HepG2 (cell line): ENCODE measurements around the gene PNMA8B. TPM values are rescaled to one million over a fixed set of nuclear protein-coding genes. Genes with fewer than 3 reads are reported as not detected.

Source experiments
- ATF2 ChIP-seq: sonication (generic); formaldehyde crosslinking; IDR thresholded peaks from 2 replicates; pipeline ENCODE4 v1.4.0; 2020; ENCODE audit warnings: missing genetic modification reagents
- ATF7-NPFF ChIP-seq: sonication (generic); formaldehyde crosslinking; IDR thresholded peaks from 2 replicates; pipeline ENCODE4 v1.8.1; 2023; ENCODE audit warnings: mild to moderate bottlenecking, low read depth, missing genetic modification reagents, moderate library complexity
- BCL6 ChIP-seq: IDR thresholded peaks from 2 replicates; pipeline ENCODE4 v1.6.1; 2016; ENCODE audit warnings: missing genetic modification reagents, missing compliant biosample characterization
- ELF3 ChIP-seq: IDR thresholded peaks from 2 replicates; pipeline ENCODE4 v1.6.1; 2016; ENCODE audit warnings: missing genetic modification reagents, missing compliant biosample characterization
- HIVEP1 ChIP-seq: sonication (generic); formaldehyde crosslinking; IDR thresholded peaks from 2 replicates; pipeline ENCODE4 v1.4.0; 2020; ENCODE audit warnings: mild to moderate bottlenecking, missing genetic modification reagents
- MEIS2 ChIP-seq: sonication (generic); formaldehyde crosslinking; IDR thresholded peaks from 2 replicates; pipeline ENCODE4 v1.9.0; 2021; ENCODE audit warnings: mild to moderate bottlenecking, missing genetic modification reagents
- SIN3A ChIP-seq: IDR thresholded peaks from 2 replicates; pipeline ENCODE4 v1.6.1; 2011; ENCODE audit warnings: low read depth, mild to moderate bottlenecking, control low read depth, low read length, borderline replicate concordance
- SMAD3 ChIP-seq: sonication (generic); formaldehyde crosslinking; IDR thresholded peaks from 2 replicates; pipeline ENCODE4 v1.4.0; 2020; ENCODE audit warnings: missing genetic modification reagents
- SP4 ChIP-seq: sonication (generic); formaldehyde crosslinking; IDR thresholded peaks from 2 replicates; pipeline ENCODE4 v1.8.1; 2023; ENCODE audit warnings: mild to moderate bottlenecking, missing genetic modification reagents
- XRCC5 ChIP-seq: fragments of 200-400 bp; formaldehyde crosslinking; optimal IDR thresholded peaks from 2 replicates; pipeline ENCODE3; 2017; ENCODE audit warnings: mild to moderate bottlenecking, low read length
- ZNF430 ChIP-seq: sonication (generic); formaldehyde crosslinking; IDR thresholded peaks from 2 replicates; pipeline ENCODE4 v1.9.0; 2021; ENCODE audit warnings: mild to moderate bottlenecking, missing genetic modification reagents
- ZNF484 ChIP-seq: sonication (generic); formaldehyde crosslinking; IDR thresholded peaks from 2 replicates; pipeline ENCODE4 v1.5.1; 2020; ENCODE audit warnings: mild to moderate bottlenecking, low read depth, missing genetic modification reagents, borderline replicate concordance
- ZNF512 ChIP-seq: sonication (generic); formaldehyde crosslinking; IDR thresholded peaks from 2 replicates; pipeline ENCODE4 v1.4.0; 2020; ENCODE audit warnings: mild to moderate bottlenecking, missing genetic modification reagents
- ZNF768 ChIP-seq: sonication (generic); formaldehyde crosslinking; IDR thresholded peaks from 2 replicates; pipeline ENCODE4 v1.4.0; 2020; ENCODE audit warnings: missing genetic modification reagents
- ZNF782 ChIP-seq: sonication (generic); formaldehyde crosslinking; IDR thresholded peaks from 2 replicates; pipeline ENCODE4 v1.4.0; 2020; ENCODE audit warnings: missing genetic modification reagents, mild to moderate bottlenecking, borderline replicate concordance
- ZNF792 ChIP-seq: IDR thresholded peaks from 2 replicates; pipeline ENCODE4 v1.6.1; 2016
- polyA plus RNA-seq, 8 experiments: library from polyadenylated mRNA; depleted of rRNA in 3 of 8; stranded (reverse) in 7 of 8; unstranded in 1 of 8; fragments of >200 nt; fragmentation: Illumina TruSeq in 4 of 8; extraction: Trizol in 4 of 8; gene quantifications; 2 replicates each; pipeline versions ENCODE4 v1.2.1 to v1.2.3, GENCODE V29; 2011 to 2016; ENCODE audit warnings: low read depth in 4 of 8, missing spikeins in 1 of 8, mixed read lengths in 1 of 8; ENCODE audit not compliant: insufficient read depth in 1 of 8
- total RNA-seq, 5 experiments: library from RNA; depleted of rRNA; stranded (reverse); fragments of >200 nt; fragmentation: Illumina TruSeq; extraction: Trizol; gene quantifications; 2 replicates each; pipeline ENCODE4 v1.2.3, GENCODE V29; 2016; ENCODE audit warnings: low read depth in 1 of 5
- TF ChIP-seq, protein P1 (sequence below): sonication (generic); formaldehyde crosslinking; IDR thresholded peaks from 2 replicates; pipeline ENCODE4 v1.4.0; 2020; ENCODE audit warnings: missing genetic modification reagents, low read depth, mild to moderate bottlenecking, borderline replicate concordance
- TF ChIP-seq, protein P2 (sequence below), 2 experiments: sonication (generic) in 1 of 2; formaldehyde crosslinking in 1 of 2; IDR thresholded peaks; 2 replicates each; pipeline versions ENCODE4 v1.4.0 to v1.6.1; 2016 to 2020; ENCODE audit warnings: borderline replicate concordance in 1 of 2, low read depth in 1 of 2, mild to moderate bottlenecking in 1 of 2, missing genetic modification reagents in 1 of 2
- TF ChIP-seq, protein P3 (sequence below): fragments of 450-650 bp; IDR thresholded peaks from 2 replicates; pipeline ENCODE4 v1.6.1; 2017

The PNMA8B gene
- total and polyA plus RNA-seq, 2 of the 13 experiments (the other 11 are each of a cell fraction or from before 2014, with no cell fraction given) = not detected

GRCh38 chr19:46487802-46488445 is 7.7 kb downstream of the PNMA8B start (continued):
- TF ChIP-seq, protein P1, sequence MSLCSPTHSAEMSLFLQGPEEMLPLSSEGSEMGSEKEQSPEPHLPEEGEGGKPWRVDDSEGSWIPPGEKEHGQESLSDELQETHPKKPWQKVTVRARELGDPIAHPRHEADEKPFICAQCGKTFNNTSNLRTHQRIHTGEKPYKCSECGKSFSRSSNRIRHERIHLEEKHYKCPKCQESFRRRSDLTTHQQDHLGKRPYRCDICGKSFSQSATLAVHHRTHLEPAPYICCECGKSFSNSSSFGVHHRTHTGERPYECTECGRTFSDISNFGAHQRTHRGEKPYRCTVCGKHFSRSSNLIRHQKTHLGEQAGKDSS (CRISPR knock-in tag) = 0 out of 2 replicates have a peak, but pooled peaks have one; percentile 41
- no peak for TF ChIP-seq ZNF484 (CRISPR knock-in tag)
- TF ChIP-seq ZNF430 (CRISPR knock-in tag) = no peak
- TF ChIP-seq MEIS2 = no peak
- TF ChIP-seq ZNF512 (CRISPR knock-in tag) = 0 out of 2 replicates have a peak, but pooled peaks have one; percentile 32
- peak; percentile 47; the same call in 1 of the 2 replicates for TF ChIP-seq ZNF782
- TF ChIP-seq, protein P2, sequence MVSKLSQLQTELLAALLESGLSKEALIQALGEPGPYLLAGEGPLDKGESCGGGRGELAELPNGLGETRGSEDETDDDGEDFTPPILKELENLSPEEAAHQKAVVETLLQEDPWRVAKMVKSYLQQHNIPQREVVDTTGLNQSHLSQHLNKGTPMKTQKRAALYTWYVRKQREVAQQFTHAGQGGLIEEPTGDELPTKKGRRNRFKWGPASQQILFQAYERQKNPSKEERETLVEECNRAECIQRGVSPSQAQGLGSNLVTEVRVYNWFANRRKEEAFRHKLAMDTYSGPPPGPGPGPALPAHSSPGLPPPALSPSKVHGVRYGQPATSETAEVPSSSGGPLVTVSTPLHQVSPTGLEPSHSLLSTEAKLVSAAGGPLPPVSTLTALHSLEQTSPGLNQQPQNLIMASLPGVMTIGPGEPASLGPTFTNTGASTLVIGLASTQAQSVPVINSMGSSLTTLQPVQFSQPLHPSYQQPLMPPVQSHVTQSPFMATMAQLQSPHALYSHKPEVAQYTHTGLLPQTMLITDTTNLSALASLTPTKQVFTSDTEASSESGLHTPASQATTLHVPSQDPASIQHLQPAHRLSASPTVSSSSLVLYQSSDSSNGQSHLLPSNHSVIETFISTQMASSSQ (IDR thresholded peaks at IDR 0.05; ENCODE audit: low read depth) = no peak
- TF ChIP-seq, protein P2 (CRISPR knock-in tag; IDR thresholded peaks at IDR 0.05; ENCODE audit: borderline replicate concordance) = no peak
- 0 out of 2 replicates have a peak, but pooled peaks have one; percentile 42 for TF ChIP-seq SP4 (CRISPR knock-in tag)
- TF ChIP-seq SMAD3 (CRISPR knock-in tag) = 0 out of 2 replicates have a peak, but pooled peaks have one; percentile 26
- peak; percentile 61 for TF ChIP-seq ZNF768
- no peak for TF ChIP-seq BCL6 (CRISPR knock-in tag)
- 0 out of 2 replicates have a peak, but pooled peaks have one; percentile 35 for TF ChIP-seq ZNF792
- TF ChIP-seq, protein P3, sequence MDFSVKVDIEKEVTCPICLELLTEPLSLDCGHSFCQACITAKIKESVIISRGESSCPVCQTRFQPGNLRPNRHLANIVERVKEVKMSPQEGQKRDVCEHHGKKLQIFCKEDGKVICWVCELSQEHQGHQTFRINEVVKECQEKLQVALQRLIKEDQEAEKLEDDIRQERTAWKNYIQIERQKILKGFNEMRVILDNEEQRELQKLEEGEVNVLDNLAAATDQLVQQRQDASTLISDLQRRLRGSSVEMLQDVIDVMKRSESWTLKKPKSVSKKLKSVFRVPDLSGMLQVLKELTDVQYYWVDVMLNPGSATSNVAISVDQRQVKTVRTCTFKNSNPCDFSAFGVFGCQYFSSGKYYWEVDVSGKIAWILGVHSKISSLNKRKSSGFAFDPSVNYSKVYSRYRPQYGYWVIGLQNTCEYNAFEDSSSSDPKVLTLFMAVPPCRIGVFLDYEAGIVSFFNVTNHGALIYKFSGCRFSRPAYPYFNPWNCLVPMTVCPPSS = no peak
- 0 out of 2 replicates have a peak, but pooled peaks have one; percentile 20 for TF ChIP-seq ELF3 (CRISPR knock-in tag)
- no peak for TF ChIP-seq SIN3A
- TF ChIP-seq ATF7-NPFF (CRISPR knock-in tag) = 0 out of 2 replicates have a peak, but pooled peaks have one; percentile 3
- no peak for TF ChIP-seq ATF2
- peak; percentile 45; the same call in 1 of the 2 replicates for TF ChIP-seq HIVEP1 (CRISPR knock-in tag)
- peak; percentile 20 for TF ChIP-seq XRCC5
